ENCODE measurements around the gene RUNX1. TPM values are rescaled to one million over a fixed set of nuclear protein-coding genes. Genes with fewer than 3 reads are reported as not detected.

Gene RUNX1
- total RNA-seq, 1 donor from 2014 or later = 0.47 TPM

GRCh38 chr21:35075546-35075945 is 26.4 kb upstream of the RUNX1 start:
- H3K4me3 Mint-ChIP-seq (ENCODE audit: unreplicated experiment) = no peak overlapping the region
- no peaks in the 10 kb centered on the region for H3K4me1 Mint-ChIP-seq (ENCODE audit: low read depth, unreplicated experiment)
- no peaks in the 10 kb centered on the region for H3K9me3 Mint-ChIP-seq (ENCODE audit: unreplicated experiment)
- no peak overlapping the region for H3K27ac Mint-ChIP-seq (ENCODE audit: unreplicated experiment)
- TF ChIP-seq, protein P1, sequence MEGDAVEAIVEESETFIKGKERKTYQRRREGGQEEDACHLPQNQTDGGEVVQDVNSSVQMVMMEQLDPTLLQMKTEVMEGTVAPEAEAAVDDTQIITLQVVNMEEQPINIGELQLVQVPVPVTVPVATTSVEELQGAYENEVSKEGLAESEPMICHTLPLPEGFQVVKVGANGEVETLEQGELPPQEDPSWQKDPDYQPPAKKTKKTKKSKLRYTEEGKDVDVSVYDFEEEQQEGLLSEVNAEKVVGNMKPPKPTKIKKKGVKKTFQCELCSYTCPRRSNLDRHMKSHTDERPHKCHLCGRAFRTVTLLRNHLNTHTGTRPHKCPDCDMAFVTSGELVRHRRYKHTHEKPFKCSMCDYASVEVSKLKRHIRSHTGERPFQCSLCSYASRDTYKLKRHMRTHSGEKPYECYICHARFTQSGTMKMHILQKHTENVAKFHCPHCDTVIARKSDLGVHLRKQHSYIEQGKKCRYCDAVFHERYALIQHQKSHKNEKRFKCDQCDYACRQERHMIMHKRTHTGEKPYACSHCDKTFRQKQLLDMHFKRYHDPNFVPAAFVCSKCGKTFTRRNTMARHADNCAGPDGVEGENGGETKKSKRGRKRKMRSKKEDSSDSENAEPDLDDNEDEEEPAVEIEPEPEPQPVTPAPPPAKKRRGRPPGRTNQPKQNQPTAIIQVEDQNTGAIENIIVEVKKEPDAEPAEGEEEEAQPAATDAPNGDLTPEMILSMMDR (IDR thresholded peaks at IDR 0.05; ENCODE audit: partially characterized antibody, unreplicated experiment) = no peak
- H3K27me3 Mint-ChIP-seq (ENCODE audit: unreplicated experiment) = no peaks in the 10 kb centered on the region
- DNase-seq = no peak
- H3K36me3 Mint-ChIP-seq (ENCODE audit: unreplicated experiment) = peaks cover 5% of the 10 kb centered on the region

DNA sequence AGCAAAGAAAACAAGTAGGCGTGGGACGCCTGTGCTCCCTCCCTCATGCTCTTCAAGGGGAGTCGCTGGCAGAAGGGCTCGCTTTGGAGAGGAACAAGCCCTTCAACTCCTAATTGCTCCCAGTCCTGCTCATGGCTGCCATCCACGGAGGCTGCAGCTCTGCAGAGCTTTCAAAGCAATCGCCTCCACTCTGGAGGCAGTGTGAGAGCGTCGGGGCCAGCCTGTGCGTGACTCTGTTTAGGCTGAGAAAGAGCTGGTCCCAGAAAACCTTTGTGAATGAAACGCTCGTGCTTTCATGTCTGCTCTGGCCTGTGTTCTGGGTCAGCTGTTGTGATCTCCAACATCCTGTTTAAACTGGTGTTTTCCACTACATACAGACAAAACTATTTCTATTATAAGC is 23.9 kb upstream of the RUNX1 start:
- H3K27ac Mint-ChIP-seq (ENCODE audit: unreplicated experiment) = no peak overlapping the region
- no peak for DNase-seq
- no peaks in the 10 kb centered on the region for H3K4me1 Mint-ChIP-seq (ENCODE audit: low read depth, unreplicated experiment)
- no peaks in the 10 kb centered on the region for H3K27me3 Mint-ChIP-seq (ENCODE audit: unreplicated experiment)
- H3K36me3 Mint-ChIP-seq (ENCODE audit: unreplicated experiment) = peaks cover 5% of the 10 kb centered on the region
- TF ChIP-seq, protein P1 (IDR thresholded peaks at IDR 0.05; ENCODE audit: partially characterized antibody, unreplicated experiment) = no peak
- H3K4me3 Mint-ChIP-seq (ENCODE audit: unreplicated experiment) = no peak overlapping the region
- H3K9me3 Mint-ChIP-seq (ENCODE audit: unreplicated experiment) = no peaks in the 10 kb centered on the region

- TF ChIP-seq, protein P1 (IDR thresholded peaks at IDR 0.05; ENCODE audit: partially characterized antibody, unreplicated experiment) = no peak
- Mint-ChIP-seq H3K4me3 (ENCODE audit: unreplicated experiment) (no peak overlapping the region), H3K4me1 (ENCODE audit: low read depth, unreplicated experiment) (no peaks in the 10 kb centered on the region), H3K27ac (ENCODE audit: unreplicated experiment) (no peak overlapping the region), H3K27me3 (ENCODE audit: unreplicated experiment) (no peaks in the 10 kb centered on the region), H3K36me3 (ENCODE audit: unreplicated experiment) (peaks cover 5% of the 10 kb centered on the region), H3K9me3 (ENCODE audit: unreplicated experiment) (no peaks in the 10 kb centered on the region)
- DNase-seq = no peak
Observed at GRCh38 chr21:35072557-35072956, 23.5 kb upstream of the RUNX1 start.

- TF ChIP-seq, protein P1 (IDR thresholded peaks at IDR 0.05; ENCODE audit: partially characterized antibody, unreplicated experiment) = no peak
- Mint-ChIP-seq H3K9me3 (ENCODE audit: unreplicated experiment) (no peaks in the 10 kb centered on the region), H3K4me3 (ENCODE audit: unreplicated experiment) (no peak overlapping the region), H3K27me3 (ENCODE audit: unreplicated experiment) (peaks cover 2% of the 10 kb centered on the region), H3K4me1 (ENCODE audit: low read depth, unreplicated experiment) (no peaks in the 10 kb centered on the region), H3K36me3 (ENCODE audit: unreplicated experiment) (peaks cover 5% of the 10 kb centered on the region), H3K27ac (ENCODE audit: unreplicated experiment) (no peak overlapping the region)
- no peak for DNase-seq
Observed at GRCh38 chr21:35071347-35071746, 22.2 kb upstream of the RUNX1 start.

GRCh38 chr21:35070436-35070835 is 21.3 kb upstream of the RUNX1 start:
- DNase-seq = no peak
- no peaks in the 10 kb centered on the region for H3K9me3 Mint-ChIP-seq (ENCODE audit: unreplicated experiment)
- H3K36me3 Mint-ChIP-seq (ENCODE audit: unreplicated experiment) = peaks cover 5% of the 10 kb centered on the region
- H3K4me1 Mint-ChIP-seq (ENCODE audit: low read depth, unreplicated experiment) = no peaks in the 10 kb centered on the region
- TF ChIP-seq, protein P1 (IDR thresholded peaks at IDR 0.05; ENCODE audit: partially characterized antibody, unreplicated experiment) = no peak
- peaks cover 2% of the 10 kb centered on the region for H3K27me3 Mint-ChIP-seq (ENCODE audit: unreplicated experiment)
- H3K27ac Mint-ChIP-seq (ENCODE audit: unreplicated experiment) = no peak overlapping the region
- H3K4me3 Mint-ChIP-seq (ENCODE audit: unreplicated experiment) = no peak overlapping the region

Measured in glutamatergic neuron (in vitro differentiated cells).